Liver (tissue), 9 donors: ENCODE results near the gene HSD17B7. TPM values are rescaled to one million over a fixed set of nuclear protein-coding genes. Genes with fewer than 3 reads are reported as not detected.

Experiments used
- DNase-seq: peaks from one replicate; pipeline ENCODE4 v3.0.0-alpha.2; 2017; ENCODE audit warnings: low spot score
- H3K27ac ChIP-seq, 2 donors: one replicate each; pipeline ENCODE4 v1.7.0; 2013; ENCODE audit warnings: inconsistent platforms in 2 of 2, low read length in 2 of 2, control low read depth in 1 of 2, low read depth in 1 of 2, mild to moderate bottlenecking in 1 of 2
- H3K27me3 ChIP-seq, 4 donors: one replicate each; pipeline versions ENCODE4 v1.6.1 to v1.7.0; 2013; ENCODE audit warnings: low read length in 3 of 4, inconsistent platforms in 1 of 4, mild to moderate bottlenecking in 1 of 4, moderate library complexity in 1 of 4; ENCODE audit not compliant: control insufficient read depth in 4 of 4, insufficient read depth in 4 of 4
- H3K36me3 ChIP-seq, 4 donors: one replicate each; pipeline versions ENCODE4 v1.6.1 to v1.7.0; 2013; ENCODE audit warnings: low read length in 3 of 4, mild to moderate bottlenecking in 3 of 4, low read depth in 1 of 4, moderate library complexity in 1 of 4; ENCODE audit not compliant: control insufficient read depth in 4 of 4, insufficient read depth in 3 of 4
- H3K4me1 ChIP-seq, 4 donors: one replicate each; pipeline versions ENCODE4 v1.6.1 to v1.7.0; 2013; ENCODE audit warnings: low read length in 3 of 4, mild to moderate bottlenecking in 3 of 4, moderate library complexity in 1 of 4; ENCODE audit not compliant: control insufficient read depth in 4 of 4, insufficient read depth in 4 of 4
- H3K4me3 ChIP-seq, 3 donors: one replicate each; pipeline versions ENCODE4 v1.6.1 to v1.7.0; 2013; ENCODE audit warnings: low read length in 3 of 3, control low read depth in 1 of 3, low read depth in 1 of 3, mild to moderate bottlenecking in 1 of 3
- H3K9ac ChIP-seq, 2 donors: one replicate each; pipeline ENCODE4 v1.7.0; 2013; ENCODE audit warnings: low read length in 2 of 2, mild to moderate bottlenecking in 2 of 2, moderate library complexity in 2 of 2, control low read depth in 1 of 2, low read depth in 1 of 2
- H3K9me3 ChIP-seq, 4 donors: one replicate each; pipeline versions ENCODE4 v1.6.1 to v1.7.0; 2013; ENCODE audit warnings: low read length in 3 of 4; ENCODE audit not compliant: control insufficient read depth in 4 of 4
- ATF3 ChIP-seq: IDR thresholded peaks from 2 replicates; pipeline ENCODE4 v1.6.1; 2016; ENCODE audit warnings: antibody characterized with exemption
- EGR1 ChIP-seq, 2 donors: IDR thresholded peaks; 2 replicates each; pipeline ENCODE4 v1.6.1; 2016 to 2018; ENCODE audit warnings: antibody characterized with exemption in 2 of 2, low read depth in 2 of 2
- FOXA2 ChIP-seq: IDR thresholded peaks from 2 replicates; pipeline ENCODE4 v1.6.1; 2016; ENCODE audit warnings: antibody characterized with exemption
- GABPA ChIP-seq, 2 donors: IDR thresholded peaks in 1 of 2; conservative IDR thresholded peaks in 1 of 2; 2 replicates each; pipeline ENCODE4 v1.6.1; 2016; ENCODE audit warnings: antibody characterized with exemption in 2 of 2, mild to moderate bottlenecking in 1 of 2, moderate library complexity in 1 of 2
- HNF4A ChIP-seq, 2 donors: conservative IDR thresholded peaks; 2 replicates each; pipeline ENCODE4 v1.6.1; 2016; ENCODE audit warnings: antibody characterized with exemption in 2 of 2, mild to moderate bottlenecking in 2 of 2
- JUND ChIP-seq, 2 donors: IDR thresholded peaks; 2 replicates each; pipeline ENCODE4 v1.6.1; 2016; ENCODE audit warnings: antibody characterized with exemption in 2 of 2
- MAX ChIP-seq: IDR thresholded peaks from 2 replicates; pipeline ENCODE4 v1.6.1; 2016; ENCODE audit warnings: antibody characterized with exemption
- NR2F2 ChIP-seq: IDR thresholded peaks from 2 replicates; pipeline ENCODE4 v1.6.1; 2016; ENCODE audit warnings: antibody characterized with exemption
- RAD21 ChIP-seq, 2 donors: IDR thresholded peaks; 2 replicates each; pipeline ENCODE4 v1.6.1; 2016; ENCODE audit warnings: antibody characterized with exemption in 2 of 2, mild to moderate bottlenecking in 2 of 2
- REST ChIP-seq: IDR thresholded peaks from 2 replicates; pipeline ENCODE4 v1.6.1; 2016; ENCODE audit warnings: antibody characterized with exemption, mild to moderate bottlenecking
- TAF1 ChIP-seq: conservative IDR thresholded peaks from 2 replicates; pipeline ENCODE4 v1.6.1; 2016; ENCODE audit warnings: antibody characterized with exemption, mild to moderate bottlenecking
- YY1 ChIP-seq: IDR thresholded peaks from 2 replicates; pipeline ENCODE4 v1.6.1; 2016; ENCODE audit warnings: antibody characterized with exemption, mild to moderate bottlenecking
- ZBTB33 ChIP-seq: IDR thresholded peaks from 2 replicates; pipeline ENCODE4 v1.6.1; 2016; ENCODE audit warnings: antibody characterized with exemption
- WGBS: extraction: QIAGEN DNeasy Blood & Tissue Kit; methylation state at CpG from one replicate; pipeline ENCODE4 v1.1.7; 2013; 5-methylcytosine and 5-hydroxymethylcytosine counted together
- polyA plus RNA-seq, 2 donors: library from polyadenylated mRNA; stranded (reverse) in 1 of 2; unstranded in 1 of 2; fragments of 200-250 nt in 1 of 2; fragments of >200 nt in 1 of 2; fragmentation: Nextera tagmentation in 1 of 2; extraction: Ambion mirVana in 1 of 2; gene quantifications; one replicate each; pipeline versions ENCODE4 v1.2.1 to v1.2.3, GENCODE V29; 2013 to 2015
- total RNA-seq, 2 donors: library from RNA; depleted of rRNA; stranded (reverse); fragments of >200 nt; gene quantifications; one replicate each; pipeline ENCODE4 v1.2.3, GENCODE V29; 2014
- donor health status: healthy.
- donor health status: healthy.
- donor health status: healthy.
- donor health status: healthy.
- donor health status: healthy.

Gene HSD17B7
- total and polyA plus RNA-seq, 4 donors, result 22.9 to 115 (median 43.5) TPM

- WGBS, result 90% methylated on average over 3 of the region's 3 CpGs
- H3K9me3 ChIP-seq, result no peaks in the 10 kb centered on the region
- H3K27me3 ChIP-seq, result no peaks in the 10 kb centered on the region
- no peaks in the 10 kb centered on the region for H3K36me3 ChIP-seq
- no peak overlapping the region for H3K9ac ChIP-seq
- no peak for DNase-seq
- H3K4me1 ChIP-seq, result peaks cover 5 to 12% (median 9%) of the 10 kb centered on the region in 4 donors
- no peak overlapping the region for H3K4me3 ChIP-seq
- H3K27ac ChIP-seq, result no peak overlapping the region
- TF ChIP-seq EGR1 (IDR thresholded peaks at IDR 0.05; ENCODE audit: low read depth in 2 of 2), result no peak
- no peak for TF ChIP-seq TAF1
- no peak for TF ChIP-seq YY1
- TF ChIP-seq ATF3, result no peak
- TF ChIP-seq JUND (IDR thresholded peaks at IDR 0.05), result no peak
- no peak for TF ChIP-seq GABPA (IDR thresholded peaks at IDR 0.05 in 1 of 2, conservative IDR thresholded peaks at IDR 0.05 in 1 of 2)
- TF ChIP-seq MAX, result no peak
- TF ChIP-seq HNF4A (conservative IDR thresholded peaks at IDR 0.05), result no peak
- no peak for TF ChIP-seq REST
Measured at GRCh38 chr1:162823231-162823630, 32.7 kb downstream of the HSD17B7 start.

- Histone ChIP-seq H3K9ac (no peak overlapping the region), H3K36me3 (no peaks in the 10 kb centered on the region), H3K27me3 (no peaks in the 10 kb centered on the region), H3K27ac (no peak overlapping the region), H3K4me1 (peaks cover 5 to 12% (median 9%) of the 10 kb centered on the region in 4 donors), H3K4me3 (no peak overlapping the region), H3K9me3 (no peaks in the 10 kb centered on the region)
- DNase-seq, result no peak
- 54% methylated on average over 2 of the region's 2 CpGs for WGBS
- TF ChIP-seq ATF3 (no peak), EGR1 (IDR thresholded peaks at IDR 0.05; ENCODE audit: low read depth in 2 of 2) (no peak), ZBTB33 (no peak), TAF1 (no peak), RAD21 (IDR thresholded peaks at IDR 0.05) (no peak), FOXA2 (no peak), REST (no peak), NR2F2 (no peak), GABPA (IDR thresholded peaks at IDR 0.05 in 1 of 2, conservative IDR thresholded peaks at IDR 0.05 in 1 of 2) (no peak)
Measured at GRCh38 chr1:162823771-162824525, 33.4 kb downstream of the HSD17B7 start.
